GM18909 (cell line): ENCODE results near the gene PLEKHA3.
A peak's percentile ranks its signal among the peaks of the same experiment; 100 is the strongest.

Experiments used
- ATAC-seq: cut with Tn5 transposase; IDR thresholded peaks from one replicate; pipeline ENCODE4 v1.9.1; 2021; ENCODE audit warnings: mild to moderate bottlenecking; ENCODE audit not compliant: unreplicated experiment, poor library complexity

PLEKHA3 gene

DNA sequence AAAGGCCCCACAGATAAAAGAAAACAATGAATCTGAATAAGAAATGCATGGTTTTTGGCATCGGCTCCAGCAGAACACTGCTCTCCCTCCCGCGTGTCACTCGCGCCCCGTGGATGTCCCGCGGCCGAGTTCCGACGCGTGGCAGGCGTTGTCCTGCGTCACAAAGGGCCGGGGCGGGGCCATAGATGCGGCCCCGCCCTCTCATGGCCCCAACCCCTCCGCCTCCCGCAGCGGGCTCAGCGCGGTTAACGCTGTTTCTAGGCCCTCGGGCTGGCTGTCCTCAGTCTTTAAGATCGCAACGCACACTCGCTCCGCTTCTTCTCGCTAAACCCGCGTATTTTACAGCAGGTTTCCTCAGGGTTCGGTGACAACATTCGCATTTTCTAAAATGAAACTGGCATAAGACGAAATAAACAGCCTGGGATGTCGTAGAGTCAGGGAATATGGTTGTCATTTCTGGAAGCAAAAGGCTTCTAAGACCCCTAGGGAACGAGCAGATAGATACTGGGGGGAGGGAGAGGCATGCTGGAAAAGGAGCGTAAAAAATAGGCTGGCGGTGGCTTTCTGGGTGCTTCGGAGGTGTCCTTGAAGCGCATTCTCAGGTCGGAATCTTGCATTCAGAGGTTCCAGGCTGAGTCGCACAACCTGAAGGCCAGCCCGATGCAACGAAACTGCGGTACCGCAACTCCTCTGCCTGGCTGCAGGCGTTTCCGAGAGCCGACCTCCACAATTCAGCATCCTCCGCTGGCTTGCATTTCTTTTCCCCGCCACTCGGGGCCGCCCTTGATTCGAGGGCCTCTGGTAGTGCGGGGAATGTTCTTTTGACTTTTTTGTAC, 1.6 kb upstream of the PLEKHA3 start, which contains the start of gene FKBP7:
Gene FKBP7 (minus strand): TSS at position 162 of the 836 bp plus-strand sequence. CDS start 101 bp downstream, at position 61.
- peak; percentile 49 for ATAC-seq

DNA sequence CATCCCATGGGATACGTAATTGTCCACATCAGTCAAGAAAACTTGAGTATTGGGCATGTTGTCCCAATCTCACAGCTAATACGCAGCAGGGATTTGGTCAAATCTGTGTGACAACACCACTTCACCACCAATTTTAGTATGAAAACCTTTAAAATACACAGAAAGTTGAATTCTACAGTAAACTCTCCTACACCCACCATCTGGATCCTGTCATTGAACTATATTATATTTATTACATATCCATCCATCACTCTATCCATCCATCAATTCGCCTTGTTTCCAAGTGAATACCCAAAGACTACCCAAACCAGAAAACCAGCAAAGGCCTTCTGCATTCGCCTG, 1.0 kb upstream of the PLEKHA3 start:
- ATAC-seq: no peak

DNA sequence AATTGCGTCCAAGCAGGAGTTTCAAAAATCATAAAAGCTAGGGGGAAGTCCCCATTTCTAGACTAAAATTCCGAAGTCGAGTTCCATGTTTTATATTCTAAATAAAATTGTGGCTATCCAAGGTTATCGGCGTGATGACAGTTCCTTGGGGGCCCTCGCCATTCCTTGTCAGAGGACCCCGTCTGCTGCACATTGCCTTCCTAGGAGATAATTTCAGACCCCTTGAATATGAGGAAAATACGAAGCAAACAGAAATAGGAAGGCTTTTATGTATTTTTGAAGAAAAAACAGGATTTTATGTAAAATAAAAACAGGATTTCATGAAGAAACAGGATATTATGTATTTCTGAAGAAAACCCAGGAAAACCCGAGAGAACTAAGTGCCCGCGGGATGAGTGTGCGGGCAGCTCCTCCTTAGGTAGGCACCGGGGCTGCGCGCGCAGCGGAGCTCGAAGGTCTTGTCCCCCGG, 465 bp upstream of the PLEKHA3 start:
- ATAC-seq: no peak

DNA sequence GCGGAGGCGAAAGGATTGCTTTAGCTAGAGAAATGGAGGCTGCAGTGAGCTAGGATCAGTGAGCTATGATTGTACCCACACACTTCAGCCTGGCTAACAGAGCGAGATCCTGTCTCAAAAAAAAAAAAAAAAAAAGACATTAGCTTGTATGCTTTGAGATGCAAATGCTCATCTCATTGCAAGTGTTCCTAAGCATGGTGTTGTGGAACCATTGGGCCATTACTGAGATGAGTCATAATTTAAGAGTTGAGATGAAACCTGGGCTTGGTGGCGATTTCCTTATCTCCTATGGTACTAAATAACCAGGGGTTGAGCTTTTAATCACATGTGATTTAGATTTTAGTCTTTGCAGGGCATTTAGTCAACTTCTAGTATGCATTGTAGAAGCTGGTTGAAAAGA, 2.2 kb downstream of the PLEKHA3 start:
- ATAC-seq: peak; percentile 40

DNA sequence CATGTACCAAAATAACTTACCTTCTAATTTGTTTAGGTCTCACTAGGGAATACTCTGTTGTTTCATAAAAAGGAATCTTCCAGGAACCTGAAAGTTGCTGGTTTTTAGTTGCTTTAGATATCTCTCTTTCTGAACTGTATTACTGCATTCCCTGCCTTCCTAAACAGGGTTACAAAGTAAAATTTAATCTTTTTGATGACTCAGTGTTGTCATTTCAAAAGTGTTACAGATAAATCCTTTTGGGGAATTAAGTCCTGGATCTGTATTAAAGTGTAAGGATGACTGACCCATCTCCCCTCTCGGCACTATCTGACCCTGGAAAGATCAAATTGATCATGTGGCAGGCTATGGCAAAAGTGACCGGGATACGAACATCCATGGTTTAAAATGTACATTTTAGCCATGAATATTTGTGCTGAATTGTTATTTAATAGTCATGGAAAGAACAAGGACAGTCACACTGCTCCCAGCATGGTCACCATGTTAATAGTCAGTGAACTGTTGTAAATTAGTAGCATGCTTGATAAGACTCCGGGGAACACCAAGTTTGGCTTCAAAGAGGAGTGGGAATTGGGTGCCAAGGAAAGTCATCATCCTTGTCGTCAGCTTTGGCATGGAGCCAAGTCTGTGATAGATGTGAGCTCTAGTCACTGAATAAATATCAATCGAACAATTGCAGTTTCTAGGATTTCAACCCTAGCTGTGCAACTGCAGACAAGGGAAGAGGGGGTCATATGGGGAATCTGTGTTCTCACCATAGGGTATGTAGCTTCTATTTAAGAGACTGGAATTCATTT, 4.2 kb downstream of the PLEKHA3 start:
- ATAC-seq: no peak

DNA sequence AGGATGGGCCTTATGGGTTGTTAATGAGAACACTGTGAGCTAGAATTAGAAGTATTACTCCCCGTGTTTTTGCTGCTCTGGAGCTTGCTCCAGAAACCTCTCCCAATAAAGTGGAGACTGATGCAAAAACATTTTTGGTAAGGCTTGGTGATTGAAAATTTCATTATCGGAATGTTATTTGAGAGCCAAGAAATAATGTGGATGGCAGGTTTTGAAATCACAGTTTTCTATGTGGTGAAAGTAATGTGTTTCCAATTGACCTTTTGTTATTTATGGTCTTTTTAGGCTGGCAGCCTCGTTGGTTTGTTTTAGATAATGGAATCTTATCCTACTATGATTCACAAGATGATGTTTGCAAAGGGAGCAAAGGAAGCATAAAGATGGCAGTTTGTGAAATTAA, 5.1 kb downstream of the PLEKHA3 start:
- no peak for ATAC-seq

DNA sequence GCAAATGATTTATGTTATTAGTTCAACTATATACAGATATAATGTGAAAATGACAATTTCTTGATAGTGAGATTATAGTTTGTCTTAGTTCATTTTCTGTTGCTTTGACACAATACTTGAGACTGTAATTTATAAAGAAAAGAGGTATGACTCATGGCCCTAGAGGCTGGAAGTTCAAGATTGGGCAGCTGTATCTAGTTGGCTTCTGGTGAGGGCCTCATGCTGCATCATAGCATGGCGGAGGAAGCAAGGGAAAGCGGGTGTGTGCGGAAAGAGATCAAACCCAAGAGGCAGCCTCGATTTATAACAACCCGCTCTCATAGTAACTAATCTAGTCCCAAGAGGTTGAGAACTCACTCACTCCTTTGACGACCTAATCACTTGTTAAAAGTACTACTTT, 11.4 kb downstream of the PLEKHA3 start:
- ATAC-seq: no peak

DNA sequence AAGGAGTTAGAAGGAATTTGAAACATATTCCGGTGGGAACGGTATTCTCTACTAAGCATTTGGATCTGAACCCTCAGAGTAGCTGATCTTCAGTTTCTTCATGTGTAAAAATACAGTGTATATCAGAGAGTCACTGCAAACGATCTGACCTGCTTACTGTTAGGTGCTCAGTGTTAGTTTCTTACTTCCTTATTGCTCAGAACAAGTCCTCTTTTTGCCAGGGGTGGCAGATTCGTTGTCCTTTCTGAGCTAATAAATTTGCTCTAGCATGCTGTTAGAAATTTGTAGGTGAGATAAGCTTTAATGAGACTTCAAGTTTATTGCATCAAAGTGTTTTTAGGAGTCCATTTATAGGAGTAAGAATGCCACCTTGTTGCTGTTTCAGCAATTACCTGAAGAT, 15.8 kb downstream of the PLEKHA3 start:
- no peak for ATAC-seq

DNA sequence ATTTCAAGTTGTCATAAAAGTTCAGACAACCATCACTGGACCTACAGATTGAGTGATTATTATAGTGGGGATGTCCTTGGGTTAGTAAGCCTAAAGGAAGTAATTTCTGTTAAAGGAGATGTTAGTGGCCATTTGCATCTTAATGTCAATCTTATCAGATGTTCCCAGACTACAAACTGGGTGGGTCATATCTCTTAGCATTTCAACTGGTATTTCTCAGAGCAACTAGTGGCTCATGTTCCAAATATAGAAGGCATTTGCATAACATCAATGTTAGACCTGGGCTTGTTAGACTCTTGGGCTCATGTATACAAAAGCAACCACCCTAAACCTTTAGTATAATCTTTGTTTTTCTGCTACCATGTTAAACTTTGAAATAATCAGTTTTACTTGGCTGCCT, 17.9 kb downstream of the PLEKHA3 start:
- peak; percentile 58 for ATAC-seq

DNA sequence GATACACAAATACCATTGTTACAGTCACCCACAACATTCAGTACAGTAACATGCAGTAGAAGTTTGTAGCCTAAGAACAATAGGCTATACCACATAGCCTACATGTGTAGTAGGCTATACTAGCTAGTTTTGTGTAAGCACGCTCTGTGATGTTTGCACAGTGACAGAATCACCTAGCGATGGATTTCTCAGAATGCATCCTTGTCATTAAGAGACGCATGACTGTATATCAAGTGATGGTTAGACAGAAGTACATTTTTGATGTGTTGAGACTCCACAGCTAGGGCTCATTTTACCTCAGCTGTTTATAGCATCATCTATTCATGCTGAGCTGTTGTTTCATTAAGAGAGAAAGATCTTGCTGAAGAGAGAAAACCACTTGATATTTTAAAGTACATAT, 19.4 kb downstream of the PLEKHA3 start:
- ATAC-seq: no peak

DNA sequence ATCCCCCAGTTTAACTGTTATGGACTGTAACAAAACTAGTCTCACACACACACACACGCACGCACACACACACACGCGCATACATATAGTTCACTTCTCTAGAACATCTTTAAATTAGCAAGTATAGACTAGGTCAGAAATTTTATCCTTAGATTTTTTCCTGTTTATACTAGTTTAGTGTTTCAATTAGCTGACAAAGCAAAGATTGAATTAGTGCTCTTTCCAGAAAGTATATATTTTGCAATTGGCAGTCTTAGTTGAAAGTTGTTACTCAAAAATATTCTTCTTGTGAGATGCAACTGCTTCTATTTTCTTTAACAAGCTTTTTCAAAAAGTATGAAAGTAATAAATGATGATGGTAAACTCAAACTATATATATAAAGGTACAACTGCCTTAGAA, 22.5 kb downstream of the PLEKHA3 start:
- ATAC-seq: no peak

DNA sequence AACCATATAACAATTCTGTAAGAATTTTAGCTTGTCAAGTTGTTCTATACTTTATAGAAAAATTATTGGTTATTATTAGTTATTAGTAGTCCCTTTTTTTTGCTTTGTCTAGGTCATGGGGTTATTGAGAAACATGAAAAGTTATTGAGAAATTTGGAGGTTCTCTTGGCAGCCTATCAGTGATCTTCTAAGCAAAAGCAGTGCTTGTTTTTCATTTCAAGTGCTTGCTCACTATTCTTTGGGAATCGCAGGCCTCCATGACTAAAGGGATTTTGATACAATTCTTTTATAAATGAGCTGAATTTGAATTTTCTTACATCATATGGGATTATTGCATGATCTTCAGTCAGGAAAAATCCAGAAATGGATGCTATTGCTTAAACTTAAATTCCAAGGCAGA, 25.8 kb downstream of the PLEKHA3 start:
- ATAC-seq: no peak

DNA sequence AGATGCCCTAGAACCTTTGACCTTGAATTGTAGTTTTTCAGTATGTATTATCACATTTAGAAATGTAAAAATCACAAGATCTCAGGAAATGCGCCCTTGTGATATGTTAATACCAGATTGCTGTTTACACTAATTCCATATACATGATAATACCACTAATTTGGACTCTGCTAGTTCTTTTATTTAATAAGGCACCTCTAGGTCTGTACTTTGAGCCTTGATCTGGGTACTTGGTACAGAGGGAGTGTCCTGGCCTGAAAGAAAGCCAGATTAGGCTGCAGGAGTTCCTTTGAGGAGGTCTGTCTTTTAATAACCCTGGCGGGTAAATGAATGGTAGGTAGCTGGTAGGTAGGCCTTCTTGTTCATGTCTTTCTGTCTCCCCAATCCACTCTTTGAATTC, 26.3 kb downstream of the PLEKHA3 start:
- ATAC-seq: no peak

DNA sequence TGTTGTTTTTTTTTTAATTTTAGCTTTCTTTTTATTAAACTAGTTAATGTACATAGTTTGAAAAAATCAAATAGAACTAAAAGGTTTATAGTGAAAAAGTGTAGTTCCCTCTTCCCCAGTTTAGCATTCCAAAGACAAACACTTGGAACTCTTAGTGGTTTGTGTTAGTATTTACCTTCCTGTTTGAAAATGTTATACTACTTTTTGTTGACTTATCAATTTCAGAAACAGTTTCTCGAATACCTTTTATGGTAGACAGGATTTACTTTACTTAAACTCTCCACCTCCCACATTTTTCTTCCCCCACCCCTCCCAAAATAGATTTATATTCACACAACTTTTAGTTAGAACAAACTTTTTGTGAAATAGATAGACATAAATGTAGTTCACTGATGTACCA, 26.7 kb downstream of the PLEKHA3 start:
- no peak for ATAC-seq

DNA sequence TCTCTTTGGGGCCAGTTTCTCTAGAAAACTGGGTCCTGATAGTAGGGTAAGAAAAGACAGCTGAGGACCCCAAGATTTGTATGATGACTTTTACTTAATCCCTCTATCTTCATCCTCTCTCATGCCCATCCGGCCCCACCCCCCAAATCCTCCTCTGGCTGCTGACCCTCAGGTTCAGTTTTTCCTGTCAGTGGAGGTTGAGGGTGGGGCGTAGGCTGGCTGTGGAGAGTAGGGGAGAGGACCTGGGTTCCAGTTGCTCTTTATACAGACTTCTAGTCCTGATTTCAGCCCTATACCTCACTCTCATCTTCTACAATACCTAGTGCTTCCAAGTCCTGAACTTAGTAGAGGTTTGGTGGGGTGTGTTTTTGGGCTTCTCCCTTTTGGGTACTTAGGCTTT, 28.4 kb downstream of the PLEKHA3 start:
- no peak for ATAC-seq

DNA sequence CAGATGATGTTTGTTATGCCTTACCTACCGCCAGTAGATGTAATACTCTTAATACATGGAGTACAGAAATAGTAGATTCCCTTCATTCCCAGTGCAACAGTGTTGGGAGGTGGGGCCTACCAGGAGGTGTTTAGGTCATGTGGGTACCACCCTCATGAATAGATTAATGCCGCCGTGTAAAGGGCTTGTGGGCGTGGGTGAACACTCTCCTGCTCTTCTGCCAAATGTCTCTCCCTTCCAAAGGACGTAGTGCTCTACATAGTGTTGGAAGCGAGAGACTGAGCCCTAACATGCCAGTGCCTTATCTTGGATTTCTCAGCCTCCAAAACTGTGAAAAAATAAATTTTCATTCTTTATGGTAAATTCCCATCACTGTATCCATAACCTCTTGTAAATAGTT, 30.1 kb downstream of the PLEKHA3 start:
- ATAC-seq: no peak

DNA sequence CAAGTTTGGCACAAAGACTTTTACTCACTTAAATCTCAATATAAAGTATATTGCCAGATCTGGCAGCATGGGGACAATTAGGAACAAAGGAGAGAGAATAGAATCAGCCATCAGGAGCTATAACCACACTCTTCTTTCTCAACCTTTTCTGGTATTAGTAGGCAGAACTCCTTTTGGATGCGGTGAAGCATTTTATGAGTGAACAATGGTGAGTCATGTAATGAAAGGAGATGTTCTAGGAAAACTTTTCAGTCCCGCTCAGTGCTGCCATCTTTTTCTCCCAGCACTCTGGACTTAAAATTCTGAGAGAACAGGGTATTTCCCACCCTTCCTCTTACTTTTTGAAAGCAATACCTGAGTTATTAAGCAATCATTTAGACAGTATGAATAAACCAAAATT, 32.2 kb downstream of the PLEKHA3 start:
- no peak for ATAC-seq

DNA sequence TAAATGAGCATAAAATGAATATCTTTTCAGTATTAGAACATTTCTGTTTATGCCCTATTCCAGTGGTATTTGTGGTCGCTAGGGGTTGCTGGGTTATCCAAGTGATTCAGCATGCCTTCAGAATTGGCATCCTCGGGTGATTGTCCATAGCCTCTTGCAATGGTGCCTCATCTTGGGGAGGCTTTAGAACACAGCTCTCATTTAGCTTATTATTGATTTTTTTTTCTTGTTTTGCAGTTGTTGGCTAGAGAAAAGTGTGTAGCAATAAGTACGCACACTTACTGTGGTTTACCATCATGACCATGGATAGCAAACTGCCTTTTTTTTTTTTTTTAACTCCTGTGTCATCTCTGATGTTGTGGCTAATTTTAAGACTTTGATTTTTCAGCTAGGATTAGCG, 33.6 kb downstream of the PLEKHA3 start:
- ATAC-seq: no peak

DNA sequence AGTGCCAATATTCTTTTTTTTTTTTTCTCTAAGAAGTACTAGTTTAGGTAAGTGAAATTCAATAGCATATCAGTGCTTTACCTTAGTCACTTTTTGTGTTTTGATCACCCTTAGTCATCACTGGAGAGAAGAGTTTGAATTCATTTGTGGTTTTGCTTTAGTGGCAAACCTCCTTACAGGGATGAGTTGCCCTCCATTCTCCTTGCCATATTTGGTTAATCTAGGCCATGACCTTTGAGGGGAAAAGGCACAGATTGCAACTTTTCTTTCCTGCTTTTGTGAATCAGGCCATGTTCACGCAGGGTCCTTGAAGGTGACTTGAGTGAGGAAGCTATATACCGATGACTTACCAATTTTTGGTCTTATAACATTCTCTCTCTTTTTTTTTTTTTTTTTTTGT, 34.4 kb downstream of the PLEKHA3 start:
- peak; percentile 62 for ATAC-seq

DNA sequence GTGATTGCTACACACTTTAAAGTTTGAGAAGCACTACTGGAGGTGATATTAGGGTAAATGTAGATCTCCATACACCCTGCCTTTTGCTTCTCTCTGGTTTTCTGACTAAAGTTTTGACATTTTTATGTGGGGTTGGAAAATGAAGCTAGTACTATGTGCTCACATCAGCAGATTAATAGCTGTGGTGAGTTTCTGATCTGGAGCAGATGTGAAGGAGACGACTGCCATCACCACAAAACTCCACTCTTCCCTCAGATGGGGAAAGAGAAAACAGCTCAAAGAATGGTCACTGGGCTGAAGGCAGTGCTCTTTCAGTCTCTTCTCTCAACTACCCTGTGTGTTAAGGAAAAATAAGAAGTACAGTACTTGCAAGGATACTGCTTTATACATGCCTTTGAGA, 37.2 kb downstream of the PLEKHA3 start:
- no peak for ATAC-seq

DNA sequence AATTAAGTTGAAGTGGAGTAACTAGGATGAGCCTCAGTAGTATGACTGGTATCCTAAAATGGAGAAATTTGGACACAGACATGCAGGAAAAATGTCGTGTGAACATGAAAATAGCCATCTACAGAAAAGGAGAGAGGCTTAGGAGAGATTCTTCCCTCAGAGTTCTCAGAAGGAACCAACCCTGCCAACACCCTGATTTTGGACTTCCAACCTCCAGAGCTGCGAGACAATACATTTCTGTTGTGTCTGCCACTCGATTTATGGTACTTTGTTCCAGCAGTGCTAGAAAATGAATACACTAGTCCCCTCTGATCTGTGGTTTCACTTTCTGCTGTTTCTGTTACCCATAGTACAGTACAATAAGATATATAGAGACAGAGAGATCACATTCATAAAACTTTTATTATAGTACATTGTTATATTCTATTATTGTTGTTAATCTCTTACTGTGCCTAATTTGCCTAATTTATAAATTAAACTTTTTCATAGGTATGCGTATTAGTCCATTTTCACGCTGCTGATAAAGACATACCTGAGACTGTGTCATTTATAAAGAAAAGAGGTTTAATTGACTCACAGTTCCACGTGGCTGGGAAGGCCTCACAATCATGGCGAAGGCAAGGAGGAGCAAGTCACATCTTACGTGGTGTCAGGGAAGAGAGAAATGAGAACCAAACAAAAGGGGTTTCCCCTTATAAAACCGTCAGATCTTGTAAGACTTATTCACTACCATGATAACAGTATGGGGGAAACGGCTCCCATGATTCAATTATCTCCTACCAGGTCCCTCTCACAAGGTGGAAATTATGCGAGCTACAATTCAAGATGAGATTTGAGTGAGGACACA, 41.3 kb downstream of the PLEKHA3 start:
- no peak for ATAC-seq
